HG02763 (cell line): ENCODE data around the gene SLC5A8.

ENCODE experiments used
- ATAC-seq: cut with Tn5 transposase; IDR thresholded peaks from one replicate; pipeline ENCODE4 v1.9.1; 2021; ENCODE audit warnings: mild to moderate bottlenecking, moderate library complexity; ENCODE audit not compliant: unreplicated experiment

SLC5A8 gene, protein sequence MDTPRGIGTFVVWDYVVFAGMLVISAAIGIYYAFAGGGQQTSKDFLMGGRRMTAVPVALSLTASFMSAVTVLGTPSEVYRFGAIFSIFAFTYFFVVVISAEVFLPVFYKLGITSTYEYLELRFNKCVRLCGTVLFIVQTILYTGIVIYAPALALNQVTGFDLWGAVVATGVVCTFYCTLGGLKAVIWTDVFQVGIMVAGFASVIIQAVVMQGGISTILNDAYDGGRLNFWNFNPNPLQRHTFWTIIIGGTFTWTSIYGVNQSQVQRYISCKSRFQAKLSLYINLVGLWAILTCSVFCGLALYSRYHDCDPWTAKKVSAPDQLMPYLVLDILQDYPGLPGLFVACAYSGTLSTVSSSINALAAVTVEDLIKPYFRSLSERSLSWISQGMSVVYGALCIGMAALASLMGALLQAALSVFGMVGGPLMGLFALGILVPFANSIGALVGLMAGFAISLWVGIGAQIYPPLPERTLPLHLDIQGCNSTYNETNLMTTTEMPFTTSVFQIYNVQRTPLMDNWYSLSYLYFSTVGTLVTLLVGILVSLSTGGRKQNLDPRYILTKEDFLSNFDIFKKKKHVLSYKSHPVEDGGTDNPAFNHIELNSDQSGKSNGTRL

DNA sequence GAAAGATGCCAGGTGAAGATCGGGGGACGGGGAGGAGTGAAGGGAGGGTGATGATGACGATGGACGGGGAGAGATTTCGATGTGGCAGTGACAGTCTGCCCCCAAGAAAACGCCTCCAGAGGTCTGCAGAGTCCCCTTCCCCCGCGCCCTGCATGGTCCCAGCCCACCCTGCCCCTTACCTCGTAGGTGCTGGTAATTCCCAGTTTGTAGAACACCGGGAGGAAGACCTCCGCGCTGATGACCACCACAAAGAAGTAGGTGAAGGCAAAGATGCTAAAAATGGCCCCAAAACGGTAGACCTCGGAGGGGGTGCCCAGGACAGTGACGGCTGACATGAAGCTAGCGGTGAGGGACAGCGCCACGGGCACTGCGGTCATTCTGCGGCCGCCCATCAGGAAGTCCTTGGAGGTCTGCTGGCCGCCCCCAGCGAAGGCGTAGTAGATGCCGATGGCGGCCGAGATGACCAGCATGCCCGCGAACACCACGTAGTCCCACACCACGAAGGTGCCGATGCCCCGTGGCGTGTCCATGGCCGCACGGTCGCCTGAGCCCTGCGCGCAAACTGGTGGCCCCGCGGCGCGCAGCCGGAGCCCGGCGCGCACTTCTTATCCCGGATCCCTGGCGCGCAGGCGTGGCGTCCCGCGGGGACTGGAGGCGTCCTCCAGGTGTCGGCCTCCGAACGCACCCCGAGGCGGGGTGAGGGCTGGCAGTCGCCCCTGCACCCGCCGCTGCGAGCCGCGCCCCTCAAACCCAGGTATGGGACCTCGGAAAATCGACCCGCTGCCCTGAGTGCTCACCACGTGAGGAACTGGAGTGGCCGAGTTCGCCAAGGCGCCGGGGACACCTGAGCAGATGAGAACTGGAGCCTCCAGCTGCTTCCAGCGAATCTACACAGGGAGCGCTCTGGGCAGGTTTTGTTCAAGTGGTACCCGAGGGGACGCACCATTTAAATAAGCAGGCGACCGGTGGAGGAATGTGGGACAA lies at the start of gene SLC5A8:
Gene SLC5A8, minus strand, starts transcription at position 920 of the 984 bp plus-strand sequence. Its CDS starts 390 bp downstream, at position 530.
- ATAC-seq = no peak

DNA sequence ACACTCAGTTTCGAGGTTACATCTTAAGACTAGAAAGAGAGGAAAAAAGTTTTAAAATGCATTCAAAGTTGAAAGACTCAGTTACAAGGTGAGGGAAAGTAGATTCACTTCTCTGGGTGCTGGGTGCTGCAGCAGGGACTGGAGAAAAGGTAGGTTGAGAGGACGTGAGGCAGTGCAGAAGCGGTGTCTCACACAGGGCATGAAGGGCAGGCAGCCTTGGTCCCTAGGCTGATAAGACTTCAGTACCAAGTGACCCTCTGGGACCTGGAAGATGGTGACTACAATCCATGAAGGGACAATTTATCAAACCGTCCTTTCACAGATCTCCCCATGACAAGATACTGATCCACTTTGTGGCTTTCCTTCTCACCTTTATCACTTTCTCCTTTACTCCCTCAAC lies 47.3 kb upstream of the SLC5A8 start:
- ATAC-seq = no peak

DNA sequence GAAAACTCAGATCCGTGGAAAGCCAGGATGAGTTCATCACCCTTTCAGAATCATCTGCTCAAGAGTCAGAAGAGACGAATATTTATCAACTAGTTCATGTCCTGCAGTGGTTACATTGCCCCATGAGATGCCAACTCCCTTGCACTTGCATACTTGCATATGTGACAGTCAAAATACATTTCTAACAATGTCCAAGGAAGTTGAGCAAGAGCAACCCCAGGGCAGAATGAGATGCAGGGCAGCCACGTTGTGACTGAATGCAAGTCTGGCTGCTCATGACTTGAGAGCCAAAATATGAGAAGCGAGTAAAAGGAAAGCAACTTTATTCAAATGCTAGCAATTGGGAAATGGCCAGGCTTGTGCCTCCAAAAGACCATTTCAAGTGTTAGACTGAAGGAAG lies 46.2 kb upstream of the SLC5A8 start:
- ATAC-seq = no peak

DNA sequence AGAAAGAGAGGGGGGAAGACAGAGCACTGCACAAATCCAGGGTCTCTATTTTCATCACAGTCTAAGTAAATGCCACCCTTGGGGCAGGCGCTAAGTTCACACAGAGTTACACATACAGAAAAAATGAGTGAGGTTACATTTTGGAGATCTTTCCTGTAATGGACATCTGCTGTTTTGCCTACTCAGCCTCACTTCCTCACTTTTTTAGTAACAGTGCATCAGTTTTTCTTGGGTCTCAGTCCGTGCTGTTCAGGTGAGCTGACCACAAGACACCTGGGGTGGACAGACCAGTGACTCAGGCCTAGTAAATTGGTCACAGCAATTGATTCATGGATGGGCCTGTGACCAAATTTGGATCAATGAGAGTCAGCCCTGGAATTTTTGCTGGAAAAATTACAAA lies 33.6 kb upstream of the SLC5A8 start:
- no peak for ATAC-seq

DNA sequence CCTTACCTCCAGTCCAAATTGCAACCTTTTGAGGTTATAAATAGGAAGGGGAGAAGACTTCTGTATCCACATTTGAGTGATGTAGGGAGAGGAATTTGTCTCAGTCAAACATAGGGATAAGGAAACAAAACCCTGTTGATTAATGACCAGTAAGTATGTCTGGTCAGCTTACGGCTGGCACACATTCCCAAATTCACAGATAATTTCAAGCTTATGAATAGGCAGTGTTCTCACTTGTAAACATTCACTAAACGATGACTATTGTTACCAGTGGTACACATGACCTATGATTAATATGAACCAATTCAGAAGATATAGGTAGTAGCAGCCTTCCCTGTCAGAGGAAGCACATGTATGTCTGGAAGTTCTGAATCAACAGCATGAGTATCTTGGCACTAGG lies 33.0 kb upstream of the SLC5A8 start:
- ATAC-seq = no peak

DNA sequence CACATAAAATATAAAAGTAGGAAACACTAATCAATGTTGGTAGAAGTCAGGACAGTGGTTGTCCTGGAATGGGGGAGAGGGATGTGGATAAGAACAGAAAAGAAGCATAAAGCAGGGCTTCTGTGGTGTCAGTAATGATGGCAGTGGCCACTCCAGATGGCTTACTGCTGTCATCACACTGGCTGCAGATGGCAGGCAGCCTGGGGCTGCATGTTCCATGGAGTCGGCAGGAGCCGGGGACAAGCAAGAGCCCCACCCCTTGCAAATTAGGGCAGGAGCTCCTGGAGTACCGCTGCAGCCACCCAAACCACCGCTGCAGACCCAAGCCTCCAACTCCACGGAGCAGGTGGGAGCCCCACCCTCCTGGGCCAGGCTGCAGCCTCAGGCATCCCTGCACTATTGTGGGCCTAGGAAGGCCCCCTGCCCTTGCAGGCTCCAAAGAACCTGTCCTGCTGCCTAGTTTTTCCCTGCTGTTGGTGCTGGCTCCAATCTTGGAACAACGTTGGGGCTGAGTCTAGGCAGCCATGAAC lies 28.8 kb upstream of the SLC5A8 start:
- ATAC-seq = no peak

DNA sequence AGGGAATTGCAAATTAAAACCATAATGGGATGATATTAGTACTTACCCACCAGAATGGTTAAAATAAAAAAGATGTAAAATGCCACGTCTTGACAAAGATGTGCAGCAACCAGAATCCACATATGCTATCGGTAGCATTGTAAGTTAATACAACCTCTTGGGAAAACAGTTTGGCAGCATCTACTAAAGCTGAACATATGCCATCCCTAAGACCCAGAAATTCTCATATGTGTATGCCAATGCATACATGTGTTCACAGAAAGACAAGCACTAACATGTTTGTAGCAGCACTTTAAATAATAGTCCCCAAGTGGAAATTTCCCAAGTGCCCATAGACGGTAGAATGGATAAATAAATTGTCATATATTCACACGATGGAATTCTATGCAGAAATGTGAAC lies 28.3 kb upstream of the SLC5A8 start:
- no peak for ATAC-seq

DNA sequence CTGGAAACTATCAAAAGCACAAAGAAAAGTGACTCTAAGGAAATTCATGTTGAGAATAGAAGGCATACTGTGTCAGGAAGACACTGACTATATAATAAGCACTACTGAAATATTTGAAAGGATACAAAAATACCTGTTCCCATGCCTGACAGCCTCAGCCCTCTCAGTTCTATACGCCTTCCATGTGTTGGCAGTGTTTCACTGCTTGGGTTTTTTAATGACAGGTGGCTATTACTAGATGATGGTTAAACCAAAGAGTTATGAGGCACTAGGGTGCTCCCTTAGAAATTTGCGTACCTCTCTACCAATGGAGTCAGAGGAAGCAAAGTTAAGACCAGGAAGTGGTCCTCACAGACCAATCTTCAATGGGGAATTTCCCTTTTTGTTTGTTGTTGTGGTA lies 25.6 kb upstream of the SLC5A8 start:
- ATAC-seq = no peak

DNA sequence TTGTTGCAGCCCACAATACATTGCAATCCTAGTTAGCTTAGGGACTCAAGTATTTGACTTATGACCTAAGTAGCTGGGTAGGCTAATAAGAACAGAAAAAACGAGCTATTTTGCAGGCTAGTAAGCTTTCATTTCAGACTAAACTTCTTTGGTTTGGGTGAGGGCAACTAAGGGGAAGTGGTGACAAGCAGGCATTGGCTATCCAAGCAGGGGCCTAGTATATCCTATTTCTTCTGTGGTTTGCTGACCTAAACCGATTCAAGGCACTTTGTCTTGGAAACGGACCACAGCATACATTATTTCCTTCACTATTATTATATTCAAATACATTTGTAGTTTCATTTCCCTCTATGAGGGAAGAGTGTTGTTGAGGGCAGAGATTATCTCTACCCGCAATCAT lies 21.6 kb upstream of the SLC5A8 start:
- no peak for ATAC-seq

DNA sequence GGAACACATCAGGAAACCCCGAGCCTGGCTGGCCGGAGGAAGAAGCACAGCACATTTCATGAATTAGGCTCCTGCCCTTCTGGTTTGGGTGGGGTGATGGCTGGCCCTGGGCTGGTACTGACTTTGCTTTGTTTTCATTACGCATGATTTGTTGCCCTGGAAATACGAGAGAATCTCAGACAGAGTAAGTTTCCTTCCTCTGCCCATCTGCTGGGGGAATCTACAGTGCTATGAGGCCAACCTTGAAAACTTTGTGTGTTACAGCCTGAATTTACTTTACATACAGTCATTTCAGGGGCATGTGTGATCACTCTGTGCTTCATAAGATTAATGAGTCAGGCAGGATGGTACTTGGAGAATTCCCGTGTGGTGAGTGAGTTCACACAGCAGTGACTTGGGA lies 20.5 kb upstream of the SLC5A8 start:
- no peak for ATAC-seq

DNA sequence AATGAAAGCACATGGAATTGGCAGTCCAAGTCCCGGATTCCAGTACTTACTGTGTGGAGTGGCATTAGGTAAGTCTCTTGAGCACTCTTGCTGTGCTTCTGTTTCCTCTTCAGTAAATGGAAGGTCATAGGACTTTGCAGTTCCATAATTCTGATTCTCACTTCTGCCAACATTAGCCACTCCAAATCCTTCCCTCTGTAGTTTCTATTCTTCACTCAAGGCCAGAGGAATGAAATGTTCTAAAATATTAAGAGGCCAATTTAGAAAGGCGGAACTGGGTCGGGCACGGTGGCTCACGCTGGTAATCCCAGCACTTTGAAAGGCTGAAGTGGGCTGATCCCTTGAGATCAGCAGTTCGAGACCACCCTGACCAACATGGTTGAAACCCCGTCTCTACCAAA lies 19.8 kb upstream of the SLC5A8 start:
- ATAC-seq = no peak

DNA sequence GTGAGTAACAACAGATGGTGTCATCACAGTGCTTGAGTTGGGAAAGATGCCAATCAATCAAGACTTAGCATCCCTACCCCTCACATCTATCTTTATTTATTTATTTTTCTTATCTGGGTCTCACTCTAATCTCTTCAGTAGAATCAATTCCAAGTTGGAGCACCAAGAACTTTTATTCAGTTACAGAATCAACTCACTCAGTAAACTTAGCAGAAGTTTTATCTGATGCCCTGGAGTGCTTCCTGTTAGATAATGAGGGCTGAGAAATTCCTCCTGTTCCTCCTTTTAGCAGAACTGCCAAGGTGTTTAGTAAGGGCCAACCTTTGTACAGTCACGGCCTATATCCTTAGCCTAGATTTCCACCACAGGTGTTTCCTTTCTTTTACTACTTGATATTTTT lies 11.3 kb upstream of the SLC5A8 start:
- no peak for ATAC-seq

DNA sequence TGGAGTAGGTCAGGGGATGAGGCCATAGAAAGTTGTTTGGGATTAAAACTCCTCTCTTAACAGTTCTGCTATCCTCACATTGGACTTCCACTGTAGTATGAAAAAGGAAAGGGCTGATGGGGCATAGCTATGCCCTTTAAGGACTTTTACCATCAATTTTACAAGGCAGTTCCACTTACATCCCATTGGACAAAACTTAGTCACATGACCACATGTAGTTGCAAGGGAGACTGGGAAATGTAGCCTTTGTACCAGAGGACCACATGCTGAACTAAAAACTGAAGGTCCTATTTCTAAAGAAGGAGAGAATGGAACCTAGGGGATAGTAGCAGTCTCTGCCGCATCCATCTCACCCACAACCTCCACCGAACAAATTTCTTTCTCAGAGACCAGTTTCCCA lies 6.8 kb upstream of the SLC5A8 start:
- ATAC-seq = no peak

DNA sequence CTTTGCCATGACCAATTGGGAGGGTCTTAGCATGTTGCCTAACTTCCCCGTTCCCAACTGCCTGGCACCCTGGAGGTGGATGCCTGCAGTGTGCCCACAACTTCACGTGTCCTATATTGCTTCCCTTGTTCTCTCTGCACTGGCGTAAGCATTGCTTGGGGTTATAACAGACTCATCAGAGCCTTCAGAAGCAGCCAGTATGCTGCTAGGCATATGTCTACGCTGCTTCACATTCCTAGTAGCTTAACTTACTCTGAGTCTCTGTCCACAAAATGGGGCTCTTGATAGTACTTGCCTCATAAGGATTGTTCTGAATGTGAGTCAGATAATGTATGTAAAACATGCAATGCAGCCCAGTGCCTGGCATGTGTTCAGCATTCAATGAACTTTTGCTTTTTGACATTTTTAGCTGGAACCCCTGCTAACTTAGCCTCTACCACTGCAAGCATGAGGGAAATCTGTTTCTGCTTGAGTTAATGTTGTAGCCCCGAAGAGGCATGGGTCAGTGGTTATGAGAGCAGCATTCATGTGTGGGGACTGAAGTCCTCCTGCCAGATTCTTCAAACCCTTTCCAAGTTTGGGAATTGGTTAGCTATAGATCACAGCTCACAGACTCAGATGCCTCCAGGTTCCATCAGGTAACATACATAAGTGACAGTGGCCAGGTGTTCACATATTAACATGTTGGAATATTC lies 2.8 kb downstream of the SLC5A8 start:
- no peak for ATAC-seq

DNA sequence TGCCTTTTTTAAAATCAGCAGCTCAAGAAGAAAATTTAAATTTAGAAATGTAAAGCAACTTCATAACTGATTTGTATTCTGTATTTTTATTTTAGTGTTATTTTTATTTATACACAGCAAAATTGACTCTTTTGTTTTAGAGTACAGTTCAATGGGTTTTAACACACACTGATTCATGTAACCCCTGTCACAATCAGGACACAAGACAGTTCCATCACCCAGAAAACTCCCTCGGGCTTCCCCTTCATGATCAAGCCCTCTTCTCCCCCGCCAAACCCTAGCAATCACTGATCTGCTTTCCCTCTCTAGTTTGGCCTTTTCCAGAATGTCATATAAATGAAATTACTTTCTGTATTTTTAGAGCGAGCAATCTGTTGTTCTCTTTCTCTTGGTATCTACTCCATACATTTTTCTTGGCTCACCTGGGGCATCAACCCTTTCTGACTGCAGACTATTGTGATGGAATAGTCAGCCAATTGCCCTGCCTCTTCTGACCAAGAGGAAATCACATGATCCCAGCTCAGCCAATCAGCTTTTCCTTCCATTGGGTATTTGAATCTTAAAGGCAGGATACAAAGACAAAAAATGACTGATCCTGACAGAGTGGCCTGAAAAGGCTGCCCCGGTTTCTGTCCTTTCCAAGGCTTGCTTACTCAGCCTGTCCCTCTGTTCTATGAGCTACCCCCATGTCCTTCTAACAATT lies 5.3 kb downstream of the SLC5A8 start:
- no peak for ATAC-seq

DNA sequence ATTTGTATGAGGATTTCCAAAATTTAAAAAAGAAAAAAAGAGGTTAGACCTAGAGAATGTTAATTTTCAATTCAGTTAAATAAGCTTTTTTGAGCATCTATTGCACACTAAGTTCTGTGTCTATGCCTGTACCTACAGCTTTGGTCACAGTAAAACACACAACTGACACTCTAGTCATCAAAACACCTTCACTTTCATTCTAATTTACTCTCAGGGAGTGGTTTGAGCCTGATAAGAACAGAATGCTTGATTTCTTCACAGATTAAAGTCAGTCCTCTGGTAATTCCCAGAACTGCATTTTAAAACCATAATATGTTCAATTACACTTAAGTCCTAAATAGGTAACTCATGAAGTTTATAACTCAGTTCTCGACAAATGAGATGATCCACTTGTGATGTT lies 9.2 kb downstream of the SLC5A8 start:
- ATAC-seq = no peak

DNA sequence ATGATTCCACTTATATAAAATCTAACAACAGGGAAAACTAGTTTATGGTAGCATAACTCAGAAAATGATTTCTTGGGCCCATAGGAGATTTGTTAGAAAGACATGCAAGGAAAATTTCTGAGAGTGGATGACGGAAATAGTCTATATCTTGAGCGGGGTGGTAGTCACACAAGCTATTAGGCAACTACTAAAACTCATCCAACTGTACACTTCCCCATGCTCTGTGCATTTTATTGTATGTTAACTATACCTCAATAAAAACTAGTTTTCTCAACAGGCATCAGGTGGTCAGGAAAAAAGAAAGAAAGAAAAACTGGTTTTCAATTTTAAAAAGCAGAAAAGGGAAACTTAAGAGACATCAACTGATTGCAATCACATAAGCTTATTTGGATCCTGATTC lies 9.9 kb downstream of the SLC5A8 start:
- no peak for ATAC-seq

DNA sequence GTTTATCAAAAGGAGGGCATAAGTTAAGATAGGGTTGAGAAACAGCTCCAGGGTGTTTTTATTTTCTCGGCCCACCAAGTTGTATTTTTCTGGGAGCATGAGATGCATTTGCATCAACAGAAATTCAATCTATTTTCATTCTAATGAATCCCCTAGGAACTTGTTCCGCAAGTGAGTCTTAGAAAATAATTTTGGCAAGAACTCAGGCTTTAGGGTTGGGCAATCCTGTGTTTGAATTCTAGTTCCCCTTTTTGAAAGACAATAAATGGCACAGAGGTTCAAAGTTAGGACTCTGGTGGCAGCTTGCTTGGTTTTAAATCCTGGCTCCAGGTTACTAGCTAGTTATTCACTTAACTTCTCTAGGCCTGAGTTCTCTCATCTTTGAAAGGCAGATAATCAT lies 23.7 kb downstream of the SLC5A8 start:
- ATAC-seq = no peak

DNA sequence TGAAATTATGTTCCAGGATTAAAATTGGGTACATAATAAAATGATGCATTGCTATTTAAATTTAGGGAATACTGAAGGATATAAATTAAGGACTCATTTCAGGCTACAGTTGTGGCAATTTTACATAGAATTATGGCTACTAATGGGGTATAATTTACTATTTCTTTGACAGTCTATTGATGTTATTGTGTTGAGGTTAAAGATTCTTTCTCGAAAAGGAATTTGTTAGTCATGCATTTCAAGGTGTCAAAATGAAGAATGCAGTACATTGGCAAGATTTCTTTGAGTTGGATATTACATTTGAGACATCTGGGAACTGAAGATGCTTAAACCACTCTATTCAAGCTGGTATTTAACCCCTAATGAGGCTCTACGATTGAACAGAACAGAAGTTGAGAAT lies 28.3 kb downstream of the SLC5A8 start:
- no peak for ATAC-seq

DNA sequence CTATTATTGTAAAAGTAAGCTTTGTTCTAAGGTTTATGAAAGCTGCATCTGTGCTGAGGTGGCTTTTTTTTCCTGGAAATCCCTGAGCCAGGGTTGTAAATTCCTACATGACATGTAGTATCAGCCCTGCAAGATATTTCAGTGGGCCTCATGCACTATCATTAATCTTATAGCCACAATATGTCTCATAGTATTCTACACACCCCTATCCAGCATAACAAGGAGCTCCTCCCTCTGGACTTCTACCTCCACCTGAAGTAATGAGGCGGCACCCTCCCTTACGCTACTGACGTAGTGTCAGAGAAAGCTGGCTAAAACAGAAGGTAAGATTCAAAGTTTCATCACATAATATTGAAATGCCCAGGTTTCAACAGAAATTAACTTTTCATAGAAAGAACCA lies 35.5 kb downstream of the SLC5A8 start:
- no peak for ATAC-seq
